ENCODE data around the gene ANKRD13A. TPM values are rescaled to one million over a fixed set of nuclear protein-coding genes. Genes with fewer than 3 reads are reported as not detected.

ANKRD13A gene
- total RNA-seq, 1 experiment from 2014 or later = 19.9 TPM

- Histone ChIP-seq H3K4me1 (ENCODE audit: control insufficient read depth in 1 of 2, insufficient read depth in 2 of 2, low read length in 2 of 2) (peaks cover 0 to 6% of the 10 kb centered on the region in 2 experiments; a peak in 2 of 4 replicates), H3K27ac (ENCODE audit: low read depth, low read length) (no peak overlapping the region), H3K27me3 (ENCODE audit: insufficient read depth, low read length) (no peaks in the 10 kb centered on the region), H3K36me3 (ENCODE audit: control insufficient read depth in 1 of 2, insufficient read depth in 2 of 2, low read length in 2 of 2) (peaks cover 5 to 15% of the 10 kb centered on the region in 2 experiments; a peak in 2 of 4 replicates), H3K4me2 (ENCODE audit: low read length) (no peak overlapping the region), H3K9me3 (ENCODE audit: control insufficient read depth in 1 of 2, insufficient read depth in 1 of 2, low read depth in 1 of 2, low read length in 2 of 2) (no peaks in the 10 kb centered on the region), H3K9me2 (ENCODE audit: insufficient read depth) (no peaks in the 10 kb centered on the region), H3K79me2 (ENCODE audit: insufficient read depth, low read length) (no peaks in the 10 kb centered on the region), H2AFZ (ENCODE audit: low read depth, low read length, poor library complexity, severe bottlenecking) (no peak overlapping the region), H4K20me1 (ENCODE audit: insufficient read depth) (no peaks in the 10 kb centered on the region), H3K9ac (ENCODE audit: low read length) (no peak overlapping the region), H3K4me3 (replicated peaks in 1 of 2; ENCODE audit: low read depth in 1 of 2, low read length in 2 of 2) (no peak overlapping the region)
- intact Hi-C loops (cut with micrococcal nuclease) = no loop called here
- ChIA-PET CTCF (no interaction called here), POLR2A (no interaction called here), RAD21 (ENCODE audit: low non-redundant PET in 1 of 2, low total read pairs in 2 of 2, uncharacterized antibody in 2 of 2, unreplicated experiment in 2 of 2) (no interaction called here)
- no TSS peak for BruUV-seq (replicated peaks)
- ATAC-seq (no peak), DNase-seq (ENCODE audit: low read depth, low spot score) (no peak)
- no peak for TF ChIP-seq POLR2AphosphoS5 (IDR thresholded peaks at IDR 0.05; ENCODE audit: low read depth, low read length)
- TF ChIP-seq CBX3 (IDR thresholded peaks at IDR 0.05; ENCODE audit: low read depth) = no peak
- TF ChIP-seq RAD21 (IDR thresholded peaks at IDR 0.05; ENCODE audit: low read depth) = no peak
- TF ChIP-seq SIN3A (IDR thresholded peaks at IDR 0.05; ENCODE audit: low read depth) = no peak
- TF ChIP-seq EGR1 (IDR thresholded peaks at IDR 0.05; ENCODE audit: low read depth) = no peak
- TF ChIP-seq SP1 (IDR thresholded peaks at IDR 0.05; ENCODE audit: low read depth) = no peak
- no peak for TF ChIP-seq TCF7L2 (IDR thresholded peaks at IDR 0.05; ENCODE audit: borderline replicate concordance, extremely low read depth, insufficient read depth, insufficient read length)
- no peak for TF ChIP-seq ATF3 (IDR thresholded peaks at IDR 0.05)
- no peak for TF ChIP-seq ZBTB33 (IDR thresholded peaks at IDR 0.05; ENCODE audit: extremely low read depth, insufficient replicate concordance, low read length)
Observed at GRCh38 chr12:109962398-109962797, 36.8 kb upstream of the ANKRD13A start.
